Natural killer cell treated with Interleukin-12 subunit alpha and Interleukin-12 subunit beta and Interleukin-15 and Interleukin-18, amount 100 ng/mL, for 72 hours (primary cell): Measurements from ENCODE around the gene CLSTN3. TPM values are rescaled to one million over a fixed set of nuclear protein-coding genes. Genes with fewer than 3 reads are reported as not detected.
"Not testable (repeated sequence)": the region's sequence is repeated elsewhere in the genome, so short reads cannot be mapped to it uniquely, and the experiment has no call there.

Experiments used
- ATAC-seq, 2 donors: fragments of 150-1000 bp; cut with Tn5 transposase in 1 of 2; sonication (Bioruptor Pico), chemical (Tn5 transposase) in 1 of 2; 2 replicates each; pipeline ENCODE4 v1.10.0; 2021
- DNase-seq: peaks from one replicate; pipeline ENCODE4 v3.0.0; 2022; ENCODE audit warnings: low spot score
- H3K27ac Mint-ChIP-seq, 2 donors: 1 replicate in 1 of 2; 2 replicates in 1 of 2; pipeline ENCODE4 v1.8.0; 2022; ENCODE audit warnings: mixed read lengths in 2 of 2, mild to moderate bottlenecking in 1 of 2, moderate library complexity in 1 of 2
- H3K27me3 Mint-ChIP-seq, 2 donors: 1 replicate in 1 of 2; 2 replicates in 1 of 2; pipeline ENCODE4 v1.8.0; 2022; ENCODE audit warnings: mixed read lengths in 2 of 2
- H3K36me3 Mint-ChIP-seq: one replicate; pipeline ENCODE4 v1.8.0; 2022; ENCODE audit warnings: mixed read lengths
- H3K4me1 Mint-ChIP-seq, 2 donors: 1 replicate in 1 of 2; 2 replicates in 1 of 2; pipeline ENCODE4 v1.8.0; 2022; ENCODE audit warnings: low read depth in 2 of 2, mixed read lengths in 2 of 2, mild to moderate bottlenecking in 1 of 2
- H3K4me3 Mint-ChIP-seq: one replicate; pipeline ENCODE4 v1.8.0; 2022; ENCODE audit warnings: mixed read lengths
- H3K9me3 Mint-ChIP-seq: 2 replicates; pipeline ENCODE4 v1.8.0; 2022; ENCODE audit warnings: mixed read lengths
- total RNA-seq, 2 donors: library from RNA; stranded (reverse); gene quantifications; one replicate each; pipeline ENCODE4 v1.2.3, GENCODE V29; 2022

The CLSTN3 gene
- total RNA-seq, 2 donors from 2014 or later: 36.3 to 40.0 TPM

- no peaks in the 10 kb centered on the region for H3K36me3 Mint-ChIP-seq
- no peak overlapping the region for H3K4me3 Mint-ChIP-seq
- no peak for DNase-seq
- no peaks in the 10 kb centered on the region for H3K27me3 Mint-ChIP-seq
- ATAC-seq: peak in 1 of 2 donors; percentile 20
- no peaks in the 10 kb centered on the region for H3K9me3 Mint-ChIP-seq
- peaks cover 4 to 5% of the 10 kb centered on the region in 2 donors for H3K4me1 Mint-ChIP-seq
- no peak overlapping the region for H3K27ac Mint-ChIP-seq
Measured at GRCh38 chr12:7096979-7097378, 33.2 kb upstream of the CLSTN3 start.

GRCh38 chr12:7099290-7099996, 30.7 kb upstream of the CLSTN3 start:
- Mint-ChIP-seq H3K4me3 (no peak overlapping the region), H3K27ac (no peak overlapping the region), H3K36me3 (no peaks in the 10 kb centered on the region), H3K27me3 (no peaks in the 10 kb centered on the region), H3K9me3 (no peaks in the 10 kb centered on the region), H3K4me1 (peaks cover 11 to 14% of the 10 kb centered on the region in 2 donors)
- ATAC-seq (no peak), DNase-seq (no peak)

GRCh38 chr12:7100239-7100638, 29.9 kb upstream of the CLSTN3 start:
- no peak for DNase-seq
- no peak overlapping the region for H3K4me3 Mint-ChIP-seq
- no peak overlapping the region for H3K27ac Mint-ChIP-seq
- no peaks in the 10 kb centered on the region for H3K36me3 Mint-ChIP-seq
- H3K9me3 Mint-ChIP-seq: no peaks in the 10 kb centered on the region
- ATAC-seq: no peak
- H3K4me1 Mint-ChIP-seq: peaks cover 11 to 14% of the 10 kb centered on the region in 2 donors
- H3K27me3 Mint-ChIP-seq: no peaks in the 10 kb centered on the region

GRCh38 chr12:7101047-7101693, 29.0 kb upstream of the CLSTN3 start:
- peaks cover 15 to 21% of the 10 kb centered on the region in 2 donors for H3K4me1 Mint-ChIP-seq
- peaks cover 8% of the 10 kb centered on the region for H3K36me3 Mint-ChIP-seq
- H3K4me3 Mint-ChIP-seq: no peak overlapping the region
- ATAC-seq: no peak
- DNase-seq: no peak
- no peak overlapping the region for H3K27ac Mint-ChIP-seq
- H3K9me3 Mint-ChIP-seq: peaks cover 5% of the 10 kb centered on the region
- H3K27me3 Mint-ChIP-seq: no peaks in the 10 kb centered on the region

- H3K27ac Mint-ChIP-seq: no peak overlapping the region
- H3K36me3 Mint-ChIP-seq: peaks cover 13% of the 10 kb centered on the region
- H3K27me3 Mint-ChIP-seq: no peaks in the 10 kb centered on the region
- H3K4me1 Mint-ChIP-seq: peaks cover 20 to 24% of the 10 kb centered on the region in 2 donors
- H3K4me3 Mint-ChIP-seq: no peak overlapping the region
- DNase-seq: no peak
- peaks cover 5% of the 10 kb centered on the region for H3K9me3 Mint-ChIP-seq
- no peak for ATAC-seq
Measured at GRCh38 chr12:7101694-7102131, 28.5 kb upstream of the CLSTN3 start.

GRCh38 chr12:7102582-7102981, 27.6 kb upstream of the CLSTN3 start:
- H3K36me3 Mint-ChIP-seq: peaks cover 13% of the 10 kb centered on the region
- H3K4me3 Mint-ChIP-seq: no peak overlapping the region
- H3K9me3 Mint-ChIP-seq: peaks cover 5% of the 10 kb centered on the region
- ATAC-seq (no peak), DNase-seq (no peak)
- H3K4me1 Mint-ChIP-seq: peaks cover 22 to 25% of the 10 kb centered on the region in 2 donors
- no peaks in the 10 kb centered on the region for H3K27me3 Mint-ChIP-seq
- H3K27ac Mint-ChIP-seq: peak overlapping the region in 1 of 2 donors; percentile 15

- no peak for ATAC-seq
- H3K36me3 Mint-ChIP-seq: peaks cover 13% of the 10 kb centered on the region
- H3K9me3 Mint-ChIP-seq: peaks cover 5% of the 10 kb centered on the region
- H3K4me3 Mint-ChIP-seq: no peak overlapping the region
- H3K4me1 Mint-ChIP-seq: peaks cover 28 to 35% of the 10 kb centered on the region in 2 donors
- DNase-seq: no peak
- no peaks in the 10 kb centered on the region for H3K27me3 Mint-ChIP-seq
- H3K27ac Mint-ChIP-seq: peak overlapping the region in 1 of 2 donors; percentile 15
Measured at GRCh38 chr12:7103837-7104584, 26.2 kb upstream of the CLSTN3 start.

GRCh38 chr12:7106082-7106481, 24.1 kb upstream of the CLSTN3 start:
- Mint-ChIP-seq H3K27ac (peak overlapping the region in 1 of 2 donors; percentile 14), H3K9me3 (peaks cover 5% of the 10 kb centered on the region), H3K36me3 (peaks cover 13% of the 10 kb centered on the region), H3K4me1 (peaks cover 41 to 42% of the 10 kb centered on the region in 2 donors), H3K27me3 (no peaks in the 10 kb centered on the region), H3K4me3 (peak overlapping the region; percentile 45)
- ATAC-seq (no peak), DNase-seq (no peak)

- not testable (repeated sequence) for H3K27ac Mint-ChIP-seq, DNase-seq, H3K4me3 Mint-ChIP-seq, H3K27me3 Mint-ChIP-seq, H3K9me3 Mint-ChIP-seq, ATAC-seq
- Mint-ChIP-seq H3K36me3 (peaks cover 13% of the 10 kb centered on the region), H3K4me1 (peaks cover 41% of the 10 kb centered on the region in 2 donors)
Measured at GRCh38 chr12:7107181-7107580, 23.0 kb upstream of the CLSTN3 start.

- peaks cover 13% of the 10 kb centered on the region for H3K36me3 Mint-ChIP-seq
- DNase-seq: no peak
- peak overlapping the region; percentile 94 for H3K4me3 Mint-ChIP-seq
- peaks cover 37 to 38% of the 10 kb centered on the region in 2 donors for H3K4me1 Mint-ChIP-seq
- peak overlapping the region; percentile 88 to 93 for H3K27ac Mint-ChIP-seq
- peak in 1 of 2 donors; percentile 16 for ATAC-seq
- no peaks in the 10 kb centered on the region for H3K27me3 Mint-ChIP-seq
- peaks cover 5% of the 10 kb centered on the region for H3K9me3 Mint-ChIP-seq
Measured at GRCh38 chr12:7107636-7108002, 22.6 kb upstream of the CLSTN3 start.

- ATAC-seq (peak; percentile 94 to 98), DNase-seq (peak; percentile 89)
- peaks cover 13% of the 10 kb centered on the region for H3K36me3 Mint-ChIP-seq
- peak overlapping the region; percentile 88 to 93 for H3K27ac Mint-ChIP-seq
- H3K4me1 Mint-ChIP-seq: peaks cover 31 to 36% of the 10 kb centered on the region in 2 donors
- H3K27me3 Mint-ChIP-seq: no peaks in the 10 kb centered on the region
- peaks cover 5% of the 10 kb centered on the region for H3K9me3 Mint-ChIP-seq
- peak overlapping the region; percentile 94 for H3K4me3 Mint-ChIP-seq
Measured at GRCh38 chr12:7108003-7108795, 22.0 kb upstream of the CLSTN3 start.

- DNase-seq: peak; percentile 86
- Mint-ChIP-seq H3K9me3 (peaks cover 5% of the 10 kb centered on the region), H3K4me3 (peak within 1 kb of the TSS; percentile 94), H3K27me3 (no peaks in the 10 kb centered on the region), H3K4me1 (peaks cover 29 to 34% of the 10 kb centered on the region in 2 donors), H3K27ac (peak within 1 kb of the TSS; percentile 88 to 93), H3K36me3 (peaks cover 13% of the 10 kb centered on the region)
- peak; percentile 48 to 65 for ATAC-seq
Measured at GRCh38 chr12:7108796-7109571, 21.2 kb upstream of the CLSTN3 start, which contains the start of gene C1RL. Gene C1RL (minus strand): TSS chr12:7109214. CDS start chr12:7109180, 34 bp downstream.
